Activated T-cell treated with anti-CD3 and anti-CD28 coated beads, Interleukin-2, amount 50 U/mL, for 4 hours (primary cell): ENCODE data around the gene CYSRT1. TPM values are rescaled to one million over a fixed set of nuclear protein-coding genes. Genes with fewer than 3 reads are reported as not detected.
"Not testable (repeated sequence)": the region's sequence is repeated elsewhere in the genome, so short reads cannot be mapped to it uniquely, and the experiment has no call there.

Experiments used
- ATAC-seq, 2 donors: fragments of 200-7000 bp; cut with Tn5 transposase; one replicate each; pipeline ENCODE4 v1.10.0; 2021
- DNase-seq: peaks from one replicate; pipeline ENCODE4 v3.0.0-alpha.2; 2020
- H3K27me3 Mint-ChIP-seq: one replicate; pipeline ENCODE4 v1.8.0; 2021; ENCODE audit warnings: low read depth, mixed read lengths
- H3K36me3 Mint-ChIP-seq: one replicate; pipeline ENCODE4 v1.8.0; 2022; ENCODE audit warnings: mixed read lengths; ENCODE audit not compliant: insufficient read depth
- H3K4me1 Mint-ChIP-seq: one replicate; pipeline ENCODE4 v1.8.0; 2021; ENCODE audit warnings: low read depth, mixed read lengths
- H3K4me3 Mint-ChIP-seq: one replicate; pipeline ENCODE4 v1.8.0; 2021; ENCODE audit warnings: mild to moderate bottlenecking, moderate library complexity, mixed read lengths
- H3K9me3 Mint-ChIP-seq: one replicate; pipeline ENCODE4 v1.8.0; 2021; ENCODE audit warnings: mixed read lengths
- total RNA-seq, 3 donors: library from RNA; stranded (reverse); gene quantifications; one replicate each; pipeline ENCODE4 v1.2.1, GENCODE V29; 2021

The CYSRT1 gene
- total RNA-seq, 3 donors from 2014 or later, result 0.46 to 0.50 TPM; not detected in 1

GRCh38 chr9:137251490-137252268, 26.7 kb downstream of the CYSRT1 start:
- peaks cover 12% of the 10 kb centered on the region for H3K4me1 Mint-ChIP-seq
- ATAC-seq (no peak), DNase-seq (no peak)
- no peaks in the 10 kb centered on the region for H3K36me3 Mint-ChIP-seq
- H3K27me3 Mint-ChIP-seq, result no peaks in the 10 kb centered on the region
- H3K4me3 Mint-ChIP-seq, result no peak overlapping the region
- no peaks in the 10 kb centered on the region for H3K9me3 Mint-ChIP-seq

DNA sequence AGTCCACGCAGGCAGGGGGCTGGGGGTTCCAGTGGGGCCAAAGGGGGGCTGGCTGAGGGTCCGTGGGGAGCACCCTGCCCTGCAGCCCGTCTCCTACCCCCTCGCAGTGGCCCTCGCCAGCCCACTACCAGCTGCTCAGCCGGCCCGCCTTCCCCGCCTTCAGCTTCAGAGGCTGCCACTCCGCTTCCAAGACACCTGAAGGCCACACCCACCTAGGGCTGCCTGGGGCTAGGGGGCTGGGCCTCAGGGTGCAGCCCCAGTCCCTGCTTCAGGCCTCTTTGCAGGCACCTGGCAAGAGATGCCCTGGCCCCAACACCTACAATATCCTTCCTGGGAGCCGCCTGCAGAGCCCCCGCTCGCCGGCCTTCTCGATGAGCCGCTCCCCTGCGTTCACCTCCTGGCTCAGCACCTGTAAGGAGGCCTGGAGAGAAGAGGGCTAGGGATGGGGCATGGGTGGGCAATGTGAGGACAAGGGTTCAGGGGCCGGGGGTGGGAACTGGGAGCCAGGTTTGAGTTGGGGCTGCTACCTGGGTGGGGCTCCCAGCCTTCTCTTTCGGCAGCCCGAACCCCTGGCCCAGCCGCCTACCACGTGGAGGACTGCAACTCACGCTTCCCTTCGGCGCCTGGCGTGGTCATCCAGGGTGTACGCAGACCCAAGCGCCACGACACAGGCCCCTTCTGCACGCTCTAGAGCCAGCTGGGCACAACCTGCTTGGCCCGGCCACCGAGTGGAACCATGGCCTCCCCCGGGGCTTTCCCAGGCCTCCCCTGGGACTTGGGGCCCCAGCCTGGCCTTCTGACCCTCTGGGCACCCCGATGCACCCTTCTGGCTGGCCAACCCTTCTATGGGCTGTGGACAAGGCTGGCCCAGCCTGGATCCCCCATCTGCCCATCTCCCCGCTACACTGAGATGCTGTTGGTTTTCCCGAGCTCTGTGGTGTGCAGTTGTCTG, 27.9 kb downstream of the CYSRT1 start:
- Mint-ChIP-seq H3K27me3 (no peaks in the 10 kb centered on the region), H3K36me3 (no peaks in the 10 kb centered on the region), H3K9me3 (no peaks in the 10 kb centered on the region), H3K4me3 (no peak overlapping the region), H3K4me1 (peaks cover 12% of the 10 kb centered on the region)
- ATAC-seq (no peak), DNase-seq (no peak)

DNA sequence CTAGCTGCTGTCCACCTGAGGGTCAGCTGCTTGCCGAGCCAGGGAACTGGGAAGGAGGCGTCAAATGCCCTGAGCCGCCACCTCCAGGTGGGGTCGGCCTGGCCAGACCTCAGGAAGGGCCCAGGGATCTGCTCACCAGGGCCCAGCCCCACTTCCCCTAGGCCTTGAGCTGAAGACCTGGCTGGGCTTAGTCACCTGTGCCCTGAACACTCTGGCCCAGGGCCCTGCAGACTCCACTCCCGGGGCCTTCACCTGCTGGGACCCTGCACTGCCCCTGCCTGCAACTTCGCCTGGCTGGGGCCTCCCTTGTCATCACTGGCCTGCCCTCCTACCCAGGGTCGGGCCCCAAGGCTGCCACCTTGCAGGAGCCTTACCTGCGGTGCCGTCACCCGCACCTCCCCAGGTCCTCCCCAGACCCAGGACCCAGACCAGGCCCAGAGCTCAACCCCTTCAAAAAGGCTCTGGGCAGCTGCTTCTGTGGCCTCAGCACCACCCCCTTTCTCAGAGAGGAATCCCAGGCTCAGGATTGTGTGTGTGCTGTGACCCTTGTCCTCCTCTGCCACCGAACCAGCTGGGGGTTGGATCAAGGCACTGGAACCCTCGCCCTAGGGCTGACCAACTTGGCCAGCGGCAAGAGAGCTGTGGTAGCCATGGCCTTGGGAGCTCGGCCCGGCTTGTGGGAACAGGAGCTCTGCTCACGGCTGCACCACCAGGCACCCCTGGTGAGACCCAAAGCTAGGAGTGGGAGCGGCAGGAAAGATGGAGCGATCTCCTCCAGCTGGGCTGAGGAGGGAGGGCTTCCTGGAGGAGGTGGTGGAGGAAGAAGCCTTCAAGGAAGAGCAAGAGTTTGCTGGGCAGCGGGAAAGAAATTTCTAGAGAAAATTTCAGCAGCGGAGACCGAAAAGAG, 29.0 kb downstream of the CYSRT1 start:
- H3K27me3 Mint-ChIP-seq, result no peaks in the 10 kb centered on the region
- no peaks in the 10 kb centered on the region for H3K36me3 Mint-ChIP-seq
- DNase-seq (no peak), ATAC-seq (no peak)
- no peaks in the 10 kb centered on the region for H3K9me3 Mint-ChIP-seq
- peak overlapping the region; percentile 84 for H3K4me3 Mint-ChIP-seq
- H3K4me1 Mint-ChIP-seq, result peaks cover 12% of the 10 kb centered on the region

- peaks cover 12% of the 10 kb centered on the region for H3K4me1 Mint-ChIP-seq
- no peaks in the 10 kb centered on the region for H3K27me3 Mint-ChIP-seq
- ATAC-seq (peak; percentile 93 to 94), DNase-seq (peak; percentile 97)
- peak within 1 kb of the TSS; percentile 89 for H3K4me3 Mint-ChIP-seq
- no peaks in the 10 kb centered on the region for H3K36me3 Mint-ChIP-seq
- H3K9me3 Mint-ChIP-seq, result no peaks in the 10 kb centered on the region
Observed at GRCh38 chr9:137254624-137255447, 29.9 kb downstream of the CYSRT1 start, which contains the start of gene NELFB. Gene NELFB (plus strand): TSS chr9:137255327.

DNA sequence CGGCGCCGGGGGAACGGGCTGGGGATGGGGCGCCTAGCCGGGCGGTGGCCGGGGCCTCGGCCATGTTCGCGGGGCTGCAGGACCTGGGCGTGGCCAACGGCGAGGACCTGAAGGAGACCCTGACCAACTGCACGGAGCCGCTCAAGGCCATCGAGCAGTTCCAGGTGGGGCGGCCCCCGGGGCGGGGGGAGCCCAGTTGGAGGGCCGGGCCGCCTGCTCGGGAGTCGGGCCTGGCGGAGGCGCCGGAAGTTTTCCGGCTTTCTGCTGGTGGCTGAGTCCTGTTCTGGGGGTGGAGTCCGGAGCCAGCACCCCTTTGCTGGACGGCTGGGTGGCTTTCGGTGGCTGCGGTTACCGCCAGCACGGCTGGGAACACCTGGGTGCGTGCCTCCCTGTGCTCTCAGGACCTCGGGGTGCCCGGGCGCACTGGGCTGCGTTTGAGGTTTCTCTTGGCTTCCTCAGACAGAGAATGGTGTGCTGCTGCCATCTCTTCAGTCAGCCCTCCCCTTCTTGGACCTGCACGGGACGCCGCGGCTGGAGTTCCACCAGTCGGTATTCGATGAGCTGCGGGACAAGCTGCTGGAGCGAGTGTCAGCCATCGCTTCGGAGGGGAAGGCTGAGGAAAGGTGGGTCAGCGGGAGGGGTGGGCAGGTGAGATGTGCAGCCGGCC, 30.6 kb downstream of the CYSRT1 start:
- Mint-ChIP-seq H3K4me3 (peak overlapping the region; percentile 89), H3K27me3 (no peaks in the 10 kb centered on the region), H3K36me3 (no peaks in the 10 kb centered on the region), H3K4me1 (peaks cover 12% of the 10 kb centered on the region), H3K9me3 (no peaks in the 10 kb centered on the region)
- no peak for DNase-seq
- peak in 1 of 2 donors; percentile 49 for ATAC-seq

DNA sequence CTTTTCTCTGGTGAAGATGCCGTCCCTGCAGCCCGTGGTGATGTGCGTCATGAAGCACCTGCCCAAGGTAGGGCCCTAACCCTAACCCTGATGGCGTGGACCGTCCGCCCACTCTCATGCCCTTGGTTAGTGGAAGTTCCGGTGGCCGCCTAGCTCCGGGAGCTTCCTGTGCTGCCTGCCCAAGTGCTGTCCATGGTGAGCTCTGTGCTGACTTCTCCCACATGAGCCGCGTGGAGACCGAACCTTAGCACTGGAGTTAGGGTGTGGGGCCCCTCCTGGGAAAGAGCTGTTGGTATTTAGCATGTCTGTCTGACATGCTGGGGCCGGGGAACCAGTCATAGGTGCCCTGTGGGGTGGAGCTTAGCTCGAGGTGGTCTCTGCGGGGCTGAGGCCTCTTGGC, 31.4 kb downstream of the CYSRT1 start:
- Mint-ChIP-seq H3K9me3 (no peaks in the 10 kb centered on the region), H3K4me1 (peaks cover 12% of the 10 kb centered on the region), H3K27me3 (no peaks in the 10 kb centered on the region), H3K36me3 (no peaks in the 10 kb centered on the region), H3K4me3 (peak overlapping the region; percentile 89)
- DNase-seq (no peak), ATAC-seq (no peak)

DNA sequence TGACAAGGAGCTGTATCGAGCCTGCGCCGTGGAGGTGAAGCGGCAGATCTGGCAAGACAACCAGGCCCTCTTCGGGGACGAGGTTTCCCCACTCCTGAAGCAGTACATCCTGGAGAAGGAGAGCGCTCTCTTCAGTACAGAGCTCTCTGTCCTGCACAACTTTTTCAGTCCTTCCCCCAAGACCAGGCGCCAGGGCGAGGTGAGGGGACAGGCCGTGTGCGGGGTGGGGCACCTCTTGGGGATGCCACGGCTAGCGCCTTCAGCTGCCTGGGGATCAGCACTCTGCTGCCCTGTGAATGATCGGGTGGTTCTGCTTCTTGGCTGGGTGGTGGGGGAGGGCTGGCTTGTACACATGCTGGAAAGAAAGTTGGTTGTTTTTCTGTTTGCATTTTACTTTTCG, 31.9 kb downstream of the CYSRT1 start:
- Mint-ChIP-seq H3K36me3 (peaks cover 4% of the 10 kb centered on the region), H3K4me3 (peak overlapping the region; percentile 89), H3K27me3 (no peaks in the 10 kb centered on the region), H3K4me1 (peaks cover 14% of the 10 kb centered on the region), H3K9me3 (no peaks in the 10 kb centered on the region)
- DNase-seq, result no peak
- no peak for ATAC-seq

- H3K4me1 Mint-ChIP-seq, H3K36me3 Mint-ChIP-seq, H3K27me3 Mint-ChIP-seq, H3K9me3 Mint-ChIP-seq, H3K4me3 Mint-ChIP-seq, ATAC-seq, DNase-seq: not testable (repeated sequence)
Observed at GRCh38 chr9:137262173-137262908, 37.4 kb downstream of the CYSRT1 start.

GRCh38 chr9:137262909-137263285, 37.9 kb downstream of the CYSRT1 start:
- no peak for DNase-seq
- Mint-ChIP-seq H3K4me1 (peaks cover 2% of the 10 kb centered on the region), H3K36me3 (peaks cover 6% of the 10 kb centered on the region), H3K4me3 (no peak overlapping the region), H3K27me3 (no peaks in the 10 kb centered on the region), H3K9me3 (no peaks in the 10 kb centered on the region)
- ATAC-seq, result no peak

GRCh38 chr9:137263506-137263905, 38.5 kb downstream of the CYSRT1 start:
- no peaks in the 10 kb centered on the region for H3K9me3 Mint-ChIP-seq
- ATAC-seq (no peak), DNase-seq (no peak)
- H3K27me3 Mint-ChIP-seq, result no peaks in the 10 kb centered on the region
- peaks cover 6% of the 10 kb centered on the region for H3K36me3 Mint-ChIP-seq
- no peak overlapping the region for H3K4me3 Mint-ChIP-seq
- peaks cover 2% of the 10 kb centered on the region for H3K4me1 Mint-ChIP-seq

GRCh38 chr9:137264067-137264466, 39.1 kb downstream of the CYSRT1 start:
- no peaks in the 10 kb centered on the region for H3K9me3 Mint-ChIP-seq
- DNase-seq (no peak), ATAC-seq (no peak)
- peaks cover 11% of the 10 kb centered on the region for H3K36me3 Mint-ChIP-seq
- no peak overlapping the region for H3K4me3 Mint-ChIP-seq
- H3K27me3 Mint-ChIP-seq, result no peaks in the 10 kb centered on the region
- peaks cover 2% of the 10 kb centered on the region for H3K4me1 Mint-ChIP-seq

DNA sequence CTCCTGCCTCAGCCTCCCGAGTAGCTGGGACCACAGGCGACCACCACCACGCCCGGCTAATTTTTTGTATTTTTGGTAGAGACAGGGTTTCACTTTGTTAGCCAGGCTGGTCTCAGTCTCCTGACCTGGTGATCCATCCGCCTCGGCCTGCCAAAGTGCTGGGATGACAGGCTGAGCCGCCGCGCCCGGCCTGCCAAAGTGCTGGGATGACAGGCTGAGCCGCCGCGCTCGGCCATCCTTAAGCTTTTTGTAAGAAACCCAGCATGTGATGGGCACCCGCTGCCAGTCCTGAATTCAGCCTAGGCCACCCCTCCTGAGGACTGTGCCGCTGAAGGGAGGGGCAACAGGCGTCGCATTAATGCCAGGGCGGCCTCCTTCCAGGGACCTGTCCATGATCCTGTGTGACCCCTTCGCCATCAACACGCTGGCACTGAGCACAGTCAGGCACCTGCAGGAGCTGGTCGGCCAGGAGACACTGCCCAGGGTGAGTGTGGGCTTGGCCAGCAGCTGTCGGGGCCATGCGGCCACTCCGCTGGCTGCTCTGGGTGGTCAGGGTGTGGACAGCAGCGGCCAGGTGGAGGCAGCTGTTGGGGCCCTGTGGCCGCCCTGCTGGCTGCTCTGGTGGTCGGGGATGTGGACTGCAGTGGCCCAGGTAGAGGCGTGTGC, 40.7 kb downstream of the CYSRT1 start:
- no peak overlapping the region for H3K4me3 Mint-ChIP-seq
- peaks cover 2% of the 10 kb centered on the region for H3K4me1 Mint-ChIP-seq

More for the DNA sequence above, 40.7 kb downstream of the CYSRT1 start:
- no peaks in the 10 kb centered on the region for H3K27me3 Mint-ChIP-seq
- H3K9me3 Mint-ChIP-seq, result no peaks in the 10 kb centered on the region
- DNase-seq (no peak), ATAC-seq (no peak)
- peaks cover 19% of the 10 kb centered on the region for H3K36me3 Mint-ChIP-seq
